Activated CD4-positive, alpha-beta memory T cell treated with anti-CD3 and anti-CD28 coated beads, Interleukin-2, amount 10 ng/mL, durations not matched to agents 7 days and 5 days (primary cell): ENCODE results near the gene POLRMT. TPM values are rescaled to one million over a fixed set of nuclear protein-coding genes. Genes with fewer than 3 reads are reported as not detected.

Source experiments
- CTCF ChIA-PET: fragments of 350-600 bp; sonication (Branson Sonifier 250); formaldehyde crosslinking; loops from one replicate; lab custom pipeline; 2021; ENCODE audit warnings: antibody characterized with exemption, inconsistent platforms; lab: Charles Lee
- POLR2A ChIA-PET: fragments of 350-600 bp; sonication (Branson Sonifier 250); formaldehyde crosslinking; loops from one replicate; lab custom pipeline; 2021; ENCODE audit warnings: antibody characterized with exemption; lab: Charles Lee
- DNase-seq: peaks from one replicate; pipeline ENCODE4 v3.0.0-alpha.2; 2020
- H3K27ac Mint-ChIP-seq: one replicate; pipeline ENCODE4 v1.8.0; 2021; ENCODE audit warnings: mild to moderate bottlenecking, mixed read lengths
- H3K27me3 Mint-ChIP-seq: one replicate; pipeline ENCODE4 v1.8.0; 2021; ENCODE audit warnings: mixed read lengths
- H3K36me3 Mint-ChIP-seq: one replicate; pipeline ENCODE4 v1.8.0; 2021; ENCODE audit warnings: low read depth, mixed read lengths
- H3K4me1 Mint-ChIP-seq: one replicate; pipeline ENCODE4 v1.8.0; 2021; ENCODE audit warnings: mixed read lengths
- H3K4me3 Mint-ChIP-seq: one replicate; pipeline ENCODE4 v1.8.0; 2021; ENCODE audit warnings: mild to moderate bottlenecking, mixed read lengths
- H3K9me3 Mint-ChIP-seq: one replicate; pipeline ENCODE4 v1.8.0; 2021; ENCODE audit warnings: mixed read lengths
- total RNA-seq, 2 experiments: library from RNA; stranded (reverse); gene quantifications; one replicate each; pipeline ENCODE4 v1.2.3, GENCODE V29; 2021

The POLRMT gene
- total RNA-seq, 2 experiments from 2014 or later: 44.8 to 45.1 TPM

DNA sequence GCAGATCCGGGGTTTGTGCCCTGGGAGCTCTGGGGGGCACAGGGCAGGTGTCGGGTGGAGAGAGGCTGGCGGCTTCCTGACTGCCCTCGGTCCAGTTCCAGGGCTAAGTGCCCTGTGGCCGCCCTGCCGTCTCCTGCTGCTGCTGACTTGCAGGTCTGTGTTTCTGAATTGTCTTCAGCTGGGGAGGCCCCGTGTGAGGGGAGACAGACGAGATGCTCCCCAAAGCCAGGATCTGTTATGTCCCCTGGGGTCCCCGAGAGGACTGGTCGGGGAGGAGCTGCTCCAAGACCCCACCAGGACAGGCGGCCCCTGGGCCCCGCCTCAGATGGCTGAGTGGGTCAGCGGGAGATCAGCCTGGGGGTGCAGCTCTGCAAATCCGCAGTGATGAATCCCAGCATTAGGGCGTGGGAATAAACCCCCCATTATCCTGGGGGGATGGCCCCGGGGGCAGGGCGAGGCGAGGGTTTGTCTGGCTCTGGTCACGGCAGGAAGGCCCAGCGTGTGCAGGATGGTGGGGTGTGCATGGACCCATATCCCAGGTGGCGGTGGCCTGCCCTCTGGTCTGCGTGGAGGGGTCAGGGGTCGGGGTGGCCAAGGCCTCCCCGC is 39.0 kb downstream of the POLRMT start:
- peaks cover 9% of the 10 kb centered on the region for H3K27me3 Mint-ChIP-seq
- no peak for DNase-seq
- ChIA-PET POLR2A (no interaction called here), CTCF (interaction anchor here (0.6 kb wide), 1 partner anchor 328 kb away, joined by 3 read pairs; no protein-coding TSS in a partner anchor)
- H3K9me3 Mint-ChIP-seq: no peaks in the 10 kb centered on the region
- no peaks in the 10 kb centered on the region for H3K36me3 Mint-ChIP-seq
- no peak overlapping the region for H3K27ac Mint-ChIP-seq
- peaks cover 4% of the 10 kb centered on the region for H3K4me1 Mint-ChIP-seq
- no peak overlapping the region for H3K4me3 Mint-ChIP-seq

DNA sequence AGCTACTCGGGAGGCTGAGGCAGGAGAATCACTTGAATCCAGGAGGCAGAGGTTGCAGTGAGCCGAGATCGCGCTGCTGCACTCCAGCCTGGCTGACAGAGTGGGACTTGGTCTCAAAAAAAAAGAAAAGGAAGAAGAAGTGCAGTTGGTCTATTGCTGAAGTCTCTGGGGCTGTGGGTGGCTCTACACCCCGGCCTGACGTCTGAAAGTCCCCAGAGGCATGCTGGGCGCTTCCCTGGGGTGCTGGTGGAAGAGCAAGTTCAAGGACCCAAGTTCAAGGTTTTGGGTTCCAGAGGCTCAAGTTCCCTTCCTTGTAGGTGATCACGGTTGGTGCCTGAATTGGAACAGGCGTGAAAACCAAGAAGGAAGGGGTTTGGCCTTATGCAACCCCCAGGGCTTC is 39.8 kb downstream of the POLRMT start:
- H3K36me3 Mint-ChIP-seq: no peaks in the 10 kb centered on the region
- peaks cover 15% of the 10 kb centered on the region for H3K27me3 Mint-ChIP-seq
- no peak overlapping the region for H3K27ac Mint-ChIP-seq
- no peak overlapping the region for H3K4me3 Mint-ChIP-seq
- CTCF ChIA-PET: no interaction called here
- H3K4me1 Mint-ChIP-seq: peaks cover 8% of the 10 kb centered on the region
- no peaks in the 10 kb centered on the region for H3K9me3 Mint-ChIP-seq
- POLR2A ChIA-PET: no interaction called here
- DNase-seq: no peak

DNA sequence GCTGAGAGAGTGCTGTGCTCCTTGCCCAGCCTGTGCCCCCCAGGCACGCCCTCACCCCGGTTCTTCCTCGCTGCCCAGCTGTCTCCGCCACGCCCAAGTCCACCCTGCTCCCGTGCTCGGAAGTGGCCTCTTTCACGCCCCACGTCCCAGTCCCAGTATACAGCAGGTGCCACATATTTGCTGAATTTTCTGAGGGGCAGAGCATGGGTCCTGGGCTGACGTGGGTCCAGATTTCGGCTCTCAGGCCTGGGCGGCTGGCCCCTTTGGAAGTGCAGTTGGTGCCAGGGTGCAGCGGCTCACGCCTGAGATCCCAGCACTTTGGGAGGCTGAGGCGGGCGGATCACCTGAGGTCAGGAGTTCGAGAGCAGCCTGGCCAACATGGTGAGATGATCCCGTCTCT is 40.3 kb downstream of the POLRMT start:
- Mint-ChIP-seq H3K4me1 (peaks cover 8% of the 10 kb centered on the region), H3K4me3 (no peak overlapping the region), H3K27ac (no peak overlapping the region), H3K36me3 (no peaks in the 10 kb centered on the region), H3K9me3 (no peaks in the 10 kb centered on the region), H3K27me3 (peaks cover 18% of the 10 kb centered on the region)
- DNase-seq: no peak
- CTCF ChIA-PET: no interaction called here
- POLR2A ChIA-PET: no interaction called here

DNA sequence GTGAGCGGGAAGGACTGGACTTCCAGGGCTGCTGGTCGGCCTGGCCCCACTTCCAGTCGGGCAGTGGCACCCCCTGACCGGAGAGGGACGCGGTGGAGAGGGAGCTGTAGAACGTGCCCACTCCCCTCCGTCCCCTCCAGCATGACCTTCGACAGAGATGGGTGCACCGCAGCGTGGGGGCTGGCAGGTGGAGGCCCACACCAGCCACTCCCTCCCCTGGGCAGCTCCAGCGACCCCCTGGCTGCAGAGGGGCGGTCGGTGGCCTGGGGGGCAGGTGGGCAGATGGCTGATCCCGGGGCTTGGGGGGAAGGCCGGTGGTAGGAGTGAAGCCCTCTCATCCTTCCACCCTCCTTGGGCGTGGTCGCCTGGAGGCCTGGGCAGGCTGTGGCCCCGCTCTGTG is 41.2 kb downstream of the POLRMT start:
- Mint-ChIP-seq H3K27ac (no peak overlapping the region), H3K27me3 (peaks cover 20% of the 10 kb centered on the region), H3K9me3 (no peaks in the 10 kb centered on the region), H3K4me3 (no peak overlapping the region), H3K36me3 (no peaks in the 10 kb centered on the region), H3K4me1 (peaks cover 8% of the 10 kb centered on the region)
- ChIA-PET CTCF (no interaction called here), POLR2A (no interaction called here)
- DNase-seq: no peak

DNA sequence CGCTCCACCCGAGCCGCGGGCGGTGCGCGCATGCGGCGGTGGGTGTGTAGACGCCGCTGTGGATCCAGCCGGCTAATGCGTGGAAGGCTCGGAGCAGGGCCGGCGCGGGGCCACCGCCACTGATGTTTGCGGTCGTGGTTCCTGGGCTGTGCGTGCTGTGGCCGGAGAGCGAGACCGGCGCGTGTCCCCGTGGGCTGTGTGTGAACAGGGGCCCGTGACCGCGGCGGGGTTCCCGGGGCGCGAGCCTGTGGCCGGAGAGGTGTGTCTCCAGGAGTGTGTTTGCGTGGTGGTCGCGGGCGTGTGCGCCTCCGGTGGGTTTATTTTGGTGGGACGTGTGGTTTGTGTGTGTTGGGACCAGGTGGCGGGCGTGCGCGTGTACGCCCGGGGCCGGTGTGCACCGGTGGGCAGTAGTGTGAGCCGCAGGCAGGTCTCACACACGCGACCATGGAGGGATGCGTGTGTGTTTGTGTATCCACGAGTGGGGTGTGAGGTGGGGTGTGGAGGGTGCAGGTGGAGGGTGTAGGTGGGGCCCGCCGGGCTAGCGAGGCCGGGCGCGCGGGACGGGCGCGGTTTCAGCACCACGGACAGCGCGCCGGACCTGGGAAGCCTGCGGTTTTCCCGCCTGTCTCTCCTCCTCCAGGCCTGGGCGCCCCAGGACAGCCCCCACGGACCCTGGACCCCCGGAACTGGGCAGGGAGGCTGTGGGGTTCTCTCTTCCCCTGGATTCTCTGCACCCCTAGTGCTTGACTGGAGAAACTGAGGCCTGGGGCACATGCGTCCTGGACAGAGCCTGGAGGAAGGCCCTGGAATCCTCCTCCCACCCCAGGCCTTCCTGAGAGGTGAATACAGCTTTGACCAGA is 42.0 kb downstream of the POLRMT start:
- ChIA-PET CTCF (no interaction called here), POLR2A (no interaction called here)
- Mint-ChIP-seq H3K4me1 (peaks cover 8% of the 10 kb centered on the region), H3K27ac (no peak overlapping the region), H3K36me3 (no peaks in the 10 kb centered on the region), H3K9me3 (no peaks in the 10 kb centered on the region), H3K27me3 (peaks cover 20% of the 10 kb centered on the region), H3K4me3 (no peak overlapping the region)
- no peak for DNase-seq

DNA sequence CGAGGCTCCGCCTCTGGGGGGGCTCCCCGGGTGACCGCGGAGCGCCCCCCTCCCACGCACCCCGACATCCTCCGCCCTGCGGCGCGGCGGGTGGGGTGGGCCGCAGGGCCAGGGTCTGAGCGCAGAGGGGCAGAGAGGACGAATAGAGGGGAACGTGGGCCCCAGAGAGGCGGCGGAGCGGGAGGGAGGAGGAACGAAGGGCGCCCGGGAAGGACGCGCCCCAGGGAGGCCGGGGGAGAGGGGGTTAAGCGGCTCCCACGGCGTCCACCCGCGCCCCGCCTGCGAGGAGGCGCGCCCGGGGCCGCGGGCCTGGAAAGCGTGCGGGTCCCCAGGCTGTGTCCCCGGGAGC is 42.6 kb downstream of the POLRMT start:
- no peaks in the 10 kb centered on the region for H3K36me3 Mint-ChIP-seq
- POLR2A ChIA-PET: no interaction called here

DNA sequence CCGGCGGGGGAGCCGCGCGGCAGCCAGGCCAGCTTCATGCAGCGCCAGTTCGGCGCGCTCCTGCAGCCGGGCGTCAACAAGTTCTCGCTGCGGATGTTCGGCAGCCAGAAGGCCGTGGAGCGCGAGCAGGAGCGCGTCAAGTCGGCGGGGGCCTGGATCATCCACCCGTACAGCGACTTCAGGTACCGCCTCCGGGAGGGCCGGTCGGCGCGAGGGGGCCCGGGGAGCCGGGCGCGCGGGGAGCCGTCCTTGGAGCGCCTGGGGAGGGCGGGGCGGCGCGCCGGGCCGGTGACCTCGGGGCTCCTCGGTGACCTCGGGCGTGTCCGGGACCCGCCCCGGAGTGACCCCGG is 43.0 kb downstream of the POLRMT start:
- CTCF ChIA-PET: no interaction called here
- H3K4me3 Mint-ChIP-seq: no peak overlapping the region

More for the DNA sequence above, 42.6 kb downstream of the POLRMT start:
- no peak for DNase-seq
- Mint-ChIP-seq H3K4me1 (peaks cover 8% of the 10 kb centered on the region), H3K9me3 (no peaks in the 10 kb centered on the region), H3K27ac (no peak overlapping the region), H3K27me3 (peaks cover 20% of the 10 kb centered on the region), H3K4me3 (no peak overlapping the region)
- CTCF ChIA-PET: no interaction called here

DNA sequence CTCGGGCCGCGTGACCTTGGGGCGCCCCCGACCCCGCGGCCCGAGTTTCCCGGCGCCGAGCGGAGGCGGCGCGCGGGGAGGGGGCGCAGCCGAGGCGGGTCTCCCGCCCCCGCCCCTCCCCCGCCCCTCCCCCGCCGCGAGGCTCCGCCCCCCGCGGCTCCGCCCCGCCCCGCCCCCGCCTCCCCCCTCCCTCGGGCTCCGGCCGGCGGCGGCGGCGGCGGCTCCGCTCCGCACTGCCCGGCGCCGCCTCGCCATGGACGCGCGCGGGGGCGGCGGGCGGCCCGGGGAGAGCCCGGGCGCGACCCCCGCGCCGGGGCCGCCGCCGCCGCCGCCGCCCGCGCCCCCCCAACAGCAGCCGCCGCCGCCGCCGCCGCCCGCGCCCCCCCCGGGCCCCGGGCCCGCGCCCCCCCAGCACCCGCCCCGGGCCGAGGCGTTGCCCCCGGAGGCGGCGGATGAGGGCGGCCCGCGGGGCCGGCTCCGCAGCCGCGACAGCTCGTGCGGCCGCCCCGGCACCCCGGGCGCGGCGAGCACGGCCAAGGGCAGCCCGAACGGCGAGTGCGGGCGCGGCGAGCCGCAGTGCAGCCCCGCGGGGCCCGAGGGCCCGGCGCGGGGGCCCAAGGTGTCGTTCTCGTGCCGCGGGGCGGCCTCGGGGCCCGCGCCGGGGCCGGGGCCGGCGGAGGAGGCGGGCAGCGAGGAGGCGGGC is 43.5 kb downstream of the POLRMT start, which contains the start of gene HCN2:
Gene HCN2, plus strand, starts transcription at position 189 of the 703 bp plus-strand sequence. Its CDS starts 65 bp downstream, at position 254.
- H3K9me3 Mint-ChIP-seq: no peaks in the 10 kb centered on the region

More for the DNA sequence above, 43.0 kb downstream of the POLRMT start:
- Mint-ChIP-seq H3K36me3 (no peaks in the 10 kb centered on the region), H3K27ac (no peak overlapping the region), H3K27me3 (peaks cover 20% of the 10 kb centered on the region), H3K4me1 (peaks cover 8% of the 10 kb centered on the region), H3K9me3 (no peaks in the 10 kb centered on the region)
- DNase-seq: peak; percentile 33
- POLR2A ChIA-PET: interaction anchor here (0.8 kb wide), 1 partner anchor 42 kb away, joined by 3 read pairs; no protein-coding TSS in a partner anchor

DNA sequence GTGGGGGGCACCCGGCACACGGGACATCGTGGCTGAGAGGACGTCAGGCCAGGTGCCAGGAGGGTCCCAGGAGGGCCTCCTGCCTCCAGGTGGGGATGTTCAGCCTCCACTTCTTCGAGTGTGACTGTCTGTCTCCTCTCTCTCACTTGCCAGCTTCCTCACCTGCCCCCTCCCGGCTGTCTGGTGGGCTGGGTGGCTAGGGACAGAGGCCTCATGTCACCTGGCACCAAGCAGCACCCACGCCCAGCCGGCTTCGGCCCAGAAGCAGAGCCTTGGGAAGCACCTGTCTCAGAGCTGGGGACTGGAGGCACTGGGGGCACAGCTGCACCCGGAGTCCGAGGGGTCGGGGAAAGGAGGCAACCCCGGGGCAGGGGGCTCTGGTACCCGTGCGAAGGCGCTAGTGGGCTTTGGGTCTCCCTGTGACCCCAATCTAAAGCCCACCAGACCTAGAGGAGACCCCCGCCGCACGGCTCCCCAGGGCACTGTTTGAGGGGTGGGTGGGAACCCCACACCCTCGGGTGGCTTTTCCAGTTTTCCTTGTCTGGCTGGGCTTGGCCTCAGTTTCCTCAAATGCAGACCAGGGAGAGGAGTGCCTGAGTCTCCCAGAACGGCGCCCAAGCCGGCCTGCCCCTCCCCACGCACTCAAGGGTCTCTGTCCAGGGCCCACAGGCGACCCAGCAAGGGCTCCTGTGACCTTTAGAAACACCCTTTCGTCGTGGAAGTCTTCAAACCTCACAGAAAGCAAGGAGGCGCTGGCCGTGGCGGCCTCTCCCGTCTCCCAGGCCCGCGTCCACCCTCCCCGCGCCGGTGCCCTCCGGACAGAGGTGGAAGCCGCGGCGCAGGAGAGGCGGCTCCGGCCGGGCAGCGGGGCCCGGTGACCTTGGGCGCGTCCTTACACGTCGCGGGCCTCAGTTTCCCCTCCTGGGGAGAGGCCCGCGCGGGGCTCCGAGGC is 44.3 kb downstream of the POLRMT start:
- Mint-ChIP-seq H3K36me3 (no peaks in the 10 kb centered on the region), H3K27me3 (peaks cover 20% of the 10 kb centered on the region), H3K4me3 (peak overlapping the region; percentile 35), H3K4me1 (peaks cover 8% of the 10 kb centered on the region), H3K27ac (no peak overlapping the region), H3K9me3 (no peaks in the 10 kb centered on the region)
- CTCF ChIA-PET: no interaction called here
- POLR2A ChIA-PET: interaction anchor here (0.8 kb wide), 1 partner anchor 43 kb away, joined by 3 read pairs; no protein-coding TSS in a partner anchor
- DNase-seq: no peak

More for the DNA sequence above, 43.5 kb downstream of the POLRMT start, which contains the start of gene HCN2:
- Mint-ChIP-seq H3K36me3 (no peaks in the 10 kb centered on the region), H3K27me3 (peaks cover 20% of the 10 kb centered on the region), H3K4me3 (peak within 1 kb of the TSS; percentile 35), H3K27ac (no peak within 1 kb of the TSS), H3K4me1 (peaks cover 8% of the 10 kb centered on the region)
- CTCF ChIA-PET: no interaction called here
- DNase-seq: no peak
- POLR2A ChIA-PET: interaction anchor here (0.8 kb wide), 1 partner anchor 42 kb away, joined by 3 read pairs; no protein-coding TSS in a partner anchor

DNA sequence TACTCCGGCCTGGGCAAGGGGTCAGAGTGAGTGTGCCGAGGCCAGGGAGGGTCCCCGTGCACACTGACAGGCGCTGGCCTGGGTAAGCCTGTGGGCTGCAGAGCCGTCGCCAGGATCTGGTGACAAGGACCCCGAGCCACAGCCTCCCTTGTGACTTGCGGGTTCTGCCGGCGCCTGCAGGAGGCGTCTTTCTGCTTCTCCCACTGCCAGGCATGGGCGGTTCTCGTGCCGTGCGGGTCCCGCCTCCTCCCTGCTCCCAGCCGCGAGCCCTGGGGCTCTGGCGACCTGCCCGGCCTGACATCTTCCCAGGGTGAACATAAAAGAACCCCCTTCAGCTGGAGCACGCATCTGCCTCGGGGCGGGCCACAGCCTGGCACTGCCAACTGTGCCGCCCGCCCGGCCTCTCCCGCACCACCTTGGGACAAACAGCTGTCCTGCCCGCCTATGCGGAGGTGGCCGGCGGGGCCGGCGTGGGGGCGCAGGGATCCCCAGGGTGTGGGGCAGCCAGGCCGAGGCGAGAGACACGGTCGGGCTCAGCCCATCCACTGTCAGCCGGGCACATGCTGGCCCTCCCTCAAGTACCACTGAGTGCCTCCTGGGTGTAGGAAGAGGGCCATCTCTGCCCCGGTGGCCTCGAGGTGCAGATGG is 45.1 kb downstream of the POLRMT start:
- Mint-ChIP-seq H3K27me3 (peaks cover 20% of the 10 kb centered on the region), H3K36me3 (no peaks in the 10 kb centered on the region), H3K4me1 (peaks cover 8% of the 10 kb centered on the region), H3K9me3 (no peaks in the 10 kb centered on the region), H3K27ac (no peak overlapping the region), H3K4me3 (no peak overlapping the region)
- ChIA-PET CTCF (no interaction called here), POLR2A (no interaction called here)
- peak; percentile 73 for DNase-seq

DNA sequence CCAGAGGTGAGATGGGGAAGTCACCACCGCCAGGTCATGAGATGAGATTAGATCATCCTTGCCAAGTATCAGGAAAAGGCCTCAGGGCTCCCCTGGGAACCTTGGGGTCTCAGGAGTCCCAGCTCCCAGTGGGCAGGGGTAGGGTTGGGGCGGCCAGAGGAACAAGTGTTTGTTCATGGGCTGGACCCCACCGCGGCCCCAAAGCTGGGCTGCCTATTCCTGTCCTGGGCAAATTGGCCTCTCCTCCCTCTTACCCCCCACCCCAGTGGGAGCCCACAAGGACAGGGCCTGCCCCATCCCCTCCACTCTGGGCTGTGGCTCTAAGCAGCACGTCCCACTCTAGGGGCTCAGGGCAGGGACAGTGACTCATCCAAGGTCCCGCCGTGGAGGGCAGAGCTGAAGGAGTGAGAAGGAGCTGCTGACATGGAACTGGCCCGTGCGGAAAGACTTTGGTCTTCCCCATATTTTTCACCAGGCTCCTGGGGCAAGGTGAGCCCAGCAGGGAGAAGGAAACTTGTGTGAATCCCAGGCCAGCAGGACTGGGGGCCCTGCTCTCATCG is 47.7 kb downstream of the POLRMT start:
- peaks cover 5% of the 10 kb centered on the region for H3K4me1 Mint-ChIP-seq
- DNase-seq: no peak
- no peaks in the 10 kb centered on the region for H3K36me3 Mint-ChIP-seq
- H3K27ac Mint-ChIP-seq: no peak overlapping the region
- no peak overlapping the region for H3K4me3 Mint-ChIP-seq
- ChIA-PET POLR2A (no interaction called here), CTCF (interaction anchor here (0.6 to 1.6 kb wide), 3 partner anchors 9 to 85 kb away, joined by 3 to 4 read pairs (median 3); no protein-coding TSS in a partner anchor)
- peaks cover 13% of the 10 kb centered on the region for H3K27me3 Mint-ChIP-seq
- no peaks in the 10 kb centered on the region for H3K9me3 Mint-ChIP-seq
